Fibroblast of gingiva (primary cell): ENCODE results near the gene CEBPB.

Source experiments
- DNase-seq: peaks from one replicate; pipeline ENCODE4 v3.0.0-alpha.2; 2011; ENCODE audit warnings: low read depth

The CEBPB gene

GRCh38 chr20:50230184-50230583 lies 39.6 kb downstream of the CEBPB start:
- DNase-seq: no peak

GRCh38 chr20:50230871-50231560 lies 40.4 kb downstream of the CEBPB start:
- DNase-seq: no peak

- no peak for DNase-seq
These were observed 41.2 kb downstream of the CEBPB start for GRCh38 chr20:50231854-50232253.

GRCh38 chr20:50232651-50233324 lies 42.2 kb downstream of the CEBPB start:
- DNase-seq: no peak

GRCh38 chr20:50233325-50234212 lies 42.9 kb downstream of the CEBPB start:
- no peak for DNase-seq

GRCh38 chr20:50234288-50234687 lies 43.7 kb downstream of the CEBPB start:
- no peak for DNase-seq

GRCh38 chr20:50237349-50237748 lies 46.7 kb downstream of the CEBPB start:
- DNase-seq: no peak

GRCh38 chr20:50238081-50238800 lies 47.6 kb downstream of the CEBPB start:
- DNase-seq: no peak

- DNase-seq: no peak
These were observed 49.5 kb downstream of the CEBPB start for GRCh38 chr20:50240092-50240491.

- DNase-seq: no peak
These were observed 51.5 kb downstream of the CEBPB start for GRCh38 chr20:50242178-50242514.
